Retinal pigment epithelial cell (primary cell): ENCODE data around the gene OCSTAMP.

Experiments used
- DNase-seq: peaks from one replicate; pipeline ENCODE4 v3.0.0-alpha.2; 2010; ENCODE audit warnings: low read depth
- H3K4me3 ChIP-seq: 2 replicates; pipeline ENCODE4 v1.5.1; 2011; ENCODE audit warnings: mild to moderate bottlenecking, low read length, control low read depth, moderate library complexity
- TF ChIP-seq, protein P1 (sequence below): conservative IDR thresholded peaks from 2 replicates; pipeline ENCODE4 v1.5.1; 2011; ENCODE audit warnings: low read depth, low read length, control low read depth, inconsistent platforms

OCSTAMP gene

DNA sequence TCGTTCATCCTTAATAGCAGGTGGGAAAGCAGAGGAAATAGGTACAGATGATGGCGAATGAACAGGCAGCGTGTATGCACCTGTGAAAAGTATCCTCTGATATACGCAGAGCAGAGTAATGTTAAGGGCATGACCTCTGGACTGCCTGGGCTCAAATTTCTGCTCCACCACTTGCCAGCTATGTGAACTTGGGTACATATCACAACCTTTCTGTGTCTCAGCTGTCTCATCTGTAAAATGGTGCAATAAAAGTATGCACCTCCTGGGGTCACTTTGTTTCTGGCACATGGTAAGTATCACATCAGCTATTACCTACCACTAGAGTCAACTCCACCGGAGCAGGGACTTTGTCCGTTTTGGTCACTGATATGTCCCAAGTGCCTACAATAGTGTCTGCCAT lies 2.5 kb downstream of the OCSTAMP start:
- no peak overlapping the region for H3K4me3 ChIP-seq

DNA sequence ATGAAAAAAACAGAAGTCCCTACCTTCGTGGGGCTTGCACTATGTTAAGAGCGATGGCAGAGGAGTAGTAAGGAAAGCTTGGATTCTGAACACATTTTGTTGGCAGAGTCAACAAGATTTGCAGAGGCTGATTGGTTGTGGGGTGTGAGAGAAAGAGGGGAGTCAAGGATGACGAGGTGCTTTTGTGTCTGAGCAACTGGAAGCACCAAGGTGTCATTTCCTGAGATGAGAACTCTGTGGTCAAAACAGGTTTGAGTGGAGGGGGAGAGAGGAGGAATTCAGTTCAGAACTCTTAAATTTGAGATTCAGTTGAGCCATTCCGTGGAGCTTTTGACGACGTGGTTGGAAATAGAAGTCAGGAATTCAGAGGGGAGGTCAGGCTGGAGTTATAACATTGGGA lies 3.5 kb downstream of the OCSTAMP start:
- no peak for DNase-seq
- H3K4me3 ChIP-seq: no peak overlapping the region
- TF ChIP-seq, protein P1, sequence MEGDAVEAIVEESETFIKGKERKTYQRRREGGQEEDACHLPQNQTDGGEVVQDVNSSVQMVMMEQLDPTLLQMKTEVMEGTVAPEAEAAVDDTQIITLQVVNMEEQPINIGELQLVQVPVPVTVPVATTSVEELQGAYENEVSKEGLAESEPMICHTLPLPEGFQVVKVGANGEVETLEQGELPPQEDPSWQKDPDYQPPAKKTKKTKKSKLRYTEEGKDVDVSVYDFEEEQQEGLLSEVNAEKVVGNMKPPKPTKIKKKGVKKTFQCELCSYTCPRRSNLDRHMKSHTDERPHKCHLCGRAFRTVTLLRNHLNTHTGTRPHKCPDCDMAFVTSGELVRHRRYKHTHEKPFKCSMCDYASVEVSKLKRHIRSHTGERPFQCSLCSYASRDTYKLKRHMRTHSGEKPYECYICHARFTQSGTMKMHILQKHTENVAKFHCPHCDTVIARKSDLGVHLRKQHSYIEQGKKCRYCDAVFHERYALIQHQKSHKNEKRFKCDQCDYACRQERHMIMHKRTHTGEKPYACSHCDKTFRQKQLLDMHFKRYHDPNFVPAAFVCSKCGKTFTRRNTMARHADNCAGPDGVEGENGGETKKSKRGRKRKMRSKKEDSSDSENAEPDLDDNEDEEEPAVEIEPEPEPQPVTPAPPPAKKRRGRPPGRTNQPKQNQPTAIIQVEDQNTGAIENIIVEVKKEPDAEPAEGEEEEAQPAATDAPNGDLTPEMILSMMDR: no peak

More for the DNA sequence above, 2.5 kb downstream of the OCSTAMP start:
- no peak for DNase-seq
- TF ChIP-seq, protein P1: no peak

DNA sequence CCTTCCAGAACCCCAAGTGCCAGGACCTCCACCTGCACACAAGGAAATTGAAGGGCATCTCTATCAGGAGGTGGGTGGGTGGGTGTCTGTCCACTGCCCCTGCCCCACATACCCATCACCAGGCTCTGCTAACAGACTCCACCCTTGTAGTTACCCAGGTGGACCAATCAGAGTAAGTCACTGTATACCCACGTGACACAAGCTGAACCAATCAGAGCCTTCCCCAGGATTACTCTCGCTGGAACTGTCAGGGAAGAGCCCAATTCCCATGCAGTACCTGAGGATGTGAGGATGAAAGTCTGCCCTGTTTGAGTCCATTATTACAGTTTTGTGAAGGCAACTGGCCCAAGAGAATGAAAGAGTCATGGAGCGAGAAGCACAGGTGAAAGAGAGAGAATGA lies 4.2 kb downstream of the OCSTAMP start:
- H3K4me3 ChIP-seq: no peak overlapping the region
- no peak for DNase-seq
- TF ChIP-seq, protein P1: no peak

DNA sequence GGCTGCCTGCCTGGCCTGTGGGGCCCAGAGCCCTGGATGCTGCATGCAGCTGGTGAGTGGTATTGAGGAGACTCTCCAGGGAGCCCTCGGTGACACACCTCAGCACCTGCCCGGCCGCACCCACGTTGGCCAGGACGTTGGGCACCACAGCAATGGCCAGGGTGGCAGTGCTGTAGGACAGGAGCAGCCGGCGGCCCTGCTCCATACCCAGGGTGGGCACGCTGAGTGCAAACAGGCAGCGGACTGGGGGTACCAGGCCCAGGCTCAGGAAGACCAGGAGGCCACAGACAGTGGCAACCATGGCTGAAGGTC lies 4.7 kb downstream of the OCSTAMP start:
- TF ChIP-seq, protein P1: no peak
- no peak for DNase-seq
- H3K4me3 ChIP-seq: no peak overlapping the region

DNA sequence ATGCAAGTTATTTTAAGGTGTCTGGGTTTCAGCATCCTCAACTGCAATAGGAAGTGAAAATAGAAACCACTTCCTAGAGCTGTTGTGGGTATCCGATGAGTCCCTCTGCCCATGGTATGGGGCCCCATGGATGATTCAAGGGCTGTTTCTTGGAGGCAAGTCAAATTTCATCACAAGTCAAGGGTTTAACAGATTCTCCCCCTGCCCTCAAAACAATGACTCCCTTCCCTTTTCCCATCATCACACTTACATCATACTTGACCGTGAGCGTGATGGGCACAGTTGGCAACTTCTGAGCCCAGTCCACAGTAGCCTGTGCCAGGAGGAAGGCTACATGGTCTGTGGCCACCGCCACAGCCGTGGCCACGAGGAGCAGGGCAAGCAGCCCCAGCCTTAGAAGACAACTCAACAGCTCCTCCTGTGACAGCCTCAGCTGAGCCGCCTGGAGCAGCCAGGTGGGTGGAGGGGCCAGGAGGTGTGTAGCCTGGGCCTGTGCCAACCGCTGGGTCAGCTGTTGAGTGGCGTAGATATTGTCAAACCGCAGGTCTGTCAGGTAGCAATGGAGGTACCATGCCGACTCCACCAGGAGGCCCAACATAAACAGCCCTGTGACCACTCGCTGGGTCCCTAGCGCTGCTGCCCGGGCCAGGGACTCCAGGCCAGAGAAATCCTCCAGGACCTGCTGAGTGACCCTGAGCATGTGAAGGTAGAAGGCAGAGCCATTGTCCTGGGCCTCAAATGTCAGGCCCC lies 5.2 kb downstream of the OCSTAMP start:
- TF ChIP-seq, protein P1: no peak
- no peak overlapping the region for H3K4me3 ChIP-seq
- no peak for DNase-seq

DNA sequence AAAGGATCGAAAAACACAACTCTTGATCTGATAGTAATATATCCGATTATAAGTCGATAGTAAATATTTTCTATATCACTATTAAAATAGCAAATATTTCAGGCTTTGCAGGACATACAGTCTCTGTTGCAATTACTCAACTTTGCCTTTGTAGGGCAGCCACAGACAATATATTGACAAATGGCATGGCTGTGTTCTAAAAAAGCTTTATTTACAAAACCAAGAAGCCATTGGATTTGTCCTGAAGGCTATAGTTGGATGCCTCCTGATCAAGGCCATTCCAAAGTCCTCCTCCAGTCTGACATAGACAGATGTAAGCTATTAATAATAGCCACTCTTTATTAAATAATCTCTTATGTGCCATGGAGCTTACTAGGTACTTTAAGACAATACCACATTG lies 5.9 kb downstream of the OCSTAMP start:
- DNase-seq: no peak
- TF ChIP-seq, protein P1: no peak
- no peak overlapping the region for H3K4me3 ChIP-seq

DNA sequence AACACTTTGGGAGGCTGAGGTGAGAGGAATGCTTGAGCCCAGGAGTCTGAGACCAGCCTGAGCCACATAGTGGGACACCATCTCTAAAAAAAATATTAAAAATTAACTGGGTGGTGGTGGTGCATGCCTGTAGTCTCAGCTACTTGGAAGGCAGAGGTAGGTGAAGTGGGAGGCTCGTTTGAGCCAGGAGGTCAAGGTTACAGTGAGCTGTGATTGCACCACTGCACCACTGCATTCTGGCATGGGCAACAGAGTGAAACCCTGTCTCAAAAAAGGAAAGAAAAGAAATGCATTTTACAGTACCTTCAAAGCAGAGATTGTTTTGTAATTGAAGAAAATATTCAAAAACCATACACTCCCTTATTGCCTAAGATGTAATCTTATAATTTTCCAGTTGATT lies 6.5 kb downstream of the OCSTAMP start:
- TF ChIP-seq, protein P1: no peak
- no peak for DNase-seq
- H3K4me3 ChIP-seq: no peak overlapping the region
